Measurements from ENCODE around the gene SLC25A27.

Gene SLC25A27

DNA sequence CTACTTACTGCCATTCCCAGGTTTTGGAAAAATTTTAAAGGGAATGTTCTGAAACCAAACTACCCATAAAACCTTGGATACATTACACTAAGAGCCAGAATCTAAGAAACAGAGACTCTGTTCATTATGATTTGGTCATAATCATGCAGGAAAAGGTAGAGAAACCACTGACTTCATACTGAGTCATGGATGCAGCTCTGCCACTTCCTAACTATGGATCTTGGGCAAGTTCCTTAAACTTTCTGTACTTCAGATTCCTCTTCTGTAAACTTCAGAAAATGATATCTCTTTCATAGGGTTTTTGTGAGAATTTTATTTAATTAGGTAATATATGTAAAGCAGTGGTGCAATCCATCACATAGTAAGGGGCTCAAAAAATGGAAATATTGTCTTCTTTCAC, 62.4 kb downstream of the SLC25A27 start:
- DNase-seq (ENCODE audit: low read depth in 3 of 3) = no peak

GRCh38 chr6:46719099-46719498, 66.3 kb downstream of the SLC25A27 start:
- DNase-seq (ENCODE audit: low read depth in 3 of 3) = no peak

- no peak for DNase-seq (ENCODE audit: low read depth in 3 of 3)
Observed at GRCh38 chr6:46720401-46720800, 67.6 kb downstream of the SLC25A27 start.

Measured in stimulated activated CD4-positive, alpha-beta T cell treated with anti-CD3 and anti-CD28 coated beads, TNF-alpha, amount 100 ng/mL, for 4 hours (primary cell).